Neural cell (in vitro differentiated cells): ENCODE results near the gene SETBP1. TPM values are rescaled to one million over a fixed set of nuclear protein-coding genes. Genes with fewer than 3 reads are reported as not detected.

Experiments used
- H2AFZ ChIP-seq: fragments of 200-600, 300-800 bp; sonication (generic), shearing (Covaris generic); 2 replicates; pipeline ENCODE4 v1.6.0; 2014; ENCODE audit warnings: low read depth, mild to moderate bottlenecking, antibody characterized with exemption, low read length, moderate library complexity
- H3F3A ChIP-seq: fragments of 200-600 bp; shearing (Covaris generic); 2 replicates; pipeline ENCODE4 v1.6.1; 2016; ENCODE audit warnings: mild to moderate bottlenecking, moderate library complexity, mixed read lengths, antibody characterized with exemption, low read length; ENCODE audit not compliant: insufficient read depth, poor library complexity, severe bottlenecking
- H3K27ac ChIP-seq: fragments of 200-600, 300-800 bp; sonication (generic), shearing (Covaris generic); 2 replicates; pipeline ENCODE4 v1.5.1; 2014; ENCODE audit warnings: mild to moderate bottlenecking, low read length, moderate library complexity
- H3K27me3 ChIP-seq: fragments of 300-800, 200-600 bp; sonication (generic), shearing (Covaris generic); 2 replicates; pipeline ENCODE4 v1.6.0; 2014; ENCODE audit warnings: mild to moderate bottlenecking, low read depth, low read length, moderate library complexity; ENCODE audit not compliant: insufficient read depth
- H3K36me3 ChIP-seq: fragments of 300-800, 200-600 bp; sonication (generic), shearing (Covaris generic); 2 replicates; pipeline ENCODE4 v1.5.1; 2014; ENCODE audit warnings: mild to moderate bottlenecking, antibody characterized with exemption, low read length, moderate library complexity; ENCODE audit not compliant: insufficient read depth
- H3K4me2 ChIP-seq: fragments of 300-800, 200-600 bp; sonication (generic), shearing (Covaris generic); 2 replicates; pipeline ENCODE4 v1.6.0; 2014; ENCODE audit warnings: mild to moderate bottlenecking, low read length
- H3K4me3 ChIP-seq: fragments of 300-800, 200-600 bp; sonication (generic), shearing (Covaris generic); 2 replicates; pipeline ENCODE4 v1.5.1; 2014; ENCODE audit warnings: mild to moderate bottlenecking, low read length, moderate library complexity
- H3K79me2 ChIP-seq: fragments of 200-600 bp; shearing (Covaris generic); replicated peaks from 2 replicates; pipeline ENCODE4 v1.6.0; 2014; ENCODE audit warnings: mild to moderate bottlenecking, low read length, moderate library complexity; ENCODE audit not compliant: insufficient read depth
- H3K9ac ChIP-seq: fragments of 300-800, 200-600 bp; sonication (generic), shearing (Covaris generic); 2 replicates; pipeline ENCODE4 v1.6.1; 2016; ENCODE audit warnings: mild to moderate bottlenecking, low read length, mixed read lengths
- H3K9me2 ChIP-seq: fragments of 200-600 bp; shearing (Covaris generic); 2 replicates; pipeline ENCODE4 v1.6.1; 2016; ENCODE audit warnings: mild to moderate bottlenecking, low read length, mixed read lengths; ENCODE audit not compliant: insufficient read depth
- H3K9me3 ChIP-seq: fragments of 200-600, 300-800 bp; sonication (generic), shearing (Covaris generic); 2 replicates; pipeline ENCODE4 v1.6.1; 2016; ENCODE audit warnings: mild to moderate bottlenecking, mixed run types, low read length, moderate library complexity, mixed read lengths
- H4K20me1 ChIP-seq: fragments of 200-600 bp; shearing (Covaris generic); 2 replicates; pipeline ENCODE4 v1.6.1; 2016; ENCODE audit warnings: mild to moderate bottlenecking, mixed run types; ENCODE audit not compliant: insufficient read depth
- EP300 ChIP-seq: fragments of 450-650 bp; conservative IDR thresholded peaks from 2 replicates; pipeline ENCODE4 v1.6.1; 2014; ENCODE audit warnings: antibody characterized with exemption, mild to moderate bottlenecking, moderate library complexity; ENCODE audit not compliant: poor library complexity, severe bottlenecking
- EZH2 ChIP-seq: fragments of 200-600, 300-800 bp; shearing (Covaris generic), sonication (generic); IDR thresholded peaks from 2 replicates; pipeline ENCODE4 v1.6.1; 2014; ENCODE audit warnings: antibody characterized with exemption, low read length, borderline replicate concordance, mild to moderate bottlenecking; ENCODE audit not compliant: insufficient read depth, poor library complexity, severe bottlenecking
- MXI1 ChIP-seq: fragments of 450-650 bp; conservative IDR thresholded peaks from 2 replicates; pipeline ENCODE4 v1.6.1; 2014; ENCODE audit warnings: antibody characterized with exemption, mild to moderate bottlenecking; ENCODE audit not compliant: poor library complexity, severe bottlenecking
- POLR2AphosphoS5 ChIP-seq: IDR thresholded peaks from 2 replicates; pipeline ENCODE4 v1.6.1; 2012
- RAD21 ChIP-seq: fragments of 450-650 bp; conservative IDR thresholded peaks from 2 replicates; pipeline ENCODE4 v1.6.1; 2014; ENCODE audit warnings: antibody characterized with exemption, mild to moderate bottlenecking, moderate library complexity
- SMC3 ChIP-seq: fragments of 450-650 bp; conservative IDR thresholded peaks from 2 replicates; pipeline ENCODE4 v1.6.1; 2014; ENCODE audit warnings: antibody characterized with exemption, mild to moderate bottlenecking, moderate library complexity; ENCODE audit not compliant: poor library complexity
- TAF1 ChIP-seq: IDR thresholded peaks from 2 replicates; pipeline ENCODE4 v1.6.1; 2012; ENCODE audit warnings: low read depth
- polyA plus RNA-seq: library from polyadenylated mRNA; depleted of rRNA; stranded (reverse); fragments of >200 nt; gene quantifications from 2 replicates; pipeline ENCODE4 v1.2.3, GENCODE V29; 2014
- TF ChIP-seq, protein P1 (sequence below): IDR thresholded peaks from 2 replicates; pipeline ENCODE4 v1.6.1; 2012; ENCODE audit warnings: borderline replicate concordance
- TF ChIP-seq, protein P2 (sequence below): fragments of 450-650 bp; IDR thresholded peaks from 2 replicates; pipeline ENCODE4 v1.5.1; 2014; ENCODE audit warnings: antibody characterized with exemption, mild to moderate bottlenecking, moderate library complexity; ENCODE audit not compliant: poor library complexity, severe bottlenecking

Gene SETBP1
- polyA plus RNA-seq, 1 donor from 2014 or later = 13.7 TPM

DNA sequence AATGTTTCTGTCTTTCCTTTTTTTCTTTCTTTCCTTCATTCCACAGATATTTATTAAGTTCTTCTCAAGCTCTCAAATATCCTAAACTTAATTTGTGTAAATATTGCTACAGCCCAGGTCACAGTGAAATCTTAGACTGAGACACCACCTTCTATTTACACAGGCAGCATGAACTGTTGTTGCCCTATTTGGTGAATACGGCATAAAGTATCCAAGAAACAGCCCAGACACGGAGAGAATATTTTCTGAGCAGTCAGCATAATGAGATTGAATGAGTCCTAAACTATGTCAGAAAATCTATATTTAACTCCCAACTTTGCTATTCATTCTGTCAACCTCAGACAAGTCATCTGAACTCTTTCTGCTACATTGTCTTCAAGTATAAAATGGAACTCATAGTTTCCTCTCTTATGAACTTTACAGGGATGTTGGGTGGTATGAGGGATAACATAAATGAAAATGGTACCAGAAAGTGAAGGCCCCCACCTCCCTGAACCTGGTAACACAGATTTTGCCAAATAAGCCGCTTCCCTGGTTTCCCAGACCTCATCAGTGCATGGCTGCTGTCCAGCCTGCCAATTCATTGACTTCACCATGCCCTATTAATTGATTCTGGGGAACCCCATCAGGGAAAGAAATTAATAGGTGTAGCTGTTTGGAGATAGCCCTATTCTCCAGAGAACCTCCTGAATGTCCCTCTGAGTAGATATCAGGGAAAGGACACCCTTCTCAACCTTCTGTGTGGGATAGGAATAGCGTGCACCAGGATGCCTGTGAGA is 235.9 kb downstream of the SETBP1 start:
- Histone ChIP-seq H2AFZ (no peak overlapping the region), H3K4me2 (no peak overlapping the region), H3K79me2 (peaks cover 17% of the 10 kb centered on the region), H3K9me2 (no peaks in the 10 kb centered on the region), H4K20me1 (no peaks in the 10 kb centered on the region), H3K27ac (no peak overlapping the region), H3K36me3 (no peaks in the 10 kb centered on the region), H3K4me3 (no peak overlapping the region), H3F3A (no peaks in the 10 kb centered on the region), H3K9me3 (no peaks in the 10 kb centered on the region), H3K27me3 (no peaks in the 10 kb centered on the region), H3K9ac (no peak overlapping the region)
- TF ChIP-seq EP300 (no peak), EZH2 (no peak), TAF1 (no peak), MXI1 (no peak), SMC3 (no peak), RAD21 (no peak), POLR2AphosphoS5 (no peak)
- TF ChIP-seq, protein P1, sequence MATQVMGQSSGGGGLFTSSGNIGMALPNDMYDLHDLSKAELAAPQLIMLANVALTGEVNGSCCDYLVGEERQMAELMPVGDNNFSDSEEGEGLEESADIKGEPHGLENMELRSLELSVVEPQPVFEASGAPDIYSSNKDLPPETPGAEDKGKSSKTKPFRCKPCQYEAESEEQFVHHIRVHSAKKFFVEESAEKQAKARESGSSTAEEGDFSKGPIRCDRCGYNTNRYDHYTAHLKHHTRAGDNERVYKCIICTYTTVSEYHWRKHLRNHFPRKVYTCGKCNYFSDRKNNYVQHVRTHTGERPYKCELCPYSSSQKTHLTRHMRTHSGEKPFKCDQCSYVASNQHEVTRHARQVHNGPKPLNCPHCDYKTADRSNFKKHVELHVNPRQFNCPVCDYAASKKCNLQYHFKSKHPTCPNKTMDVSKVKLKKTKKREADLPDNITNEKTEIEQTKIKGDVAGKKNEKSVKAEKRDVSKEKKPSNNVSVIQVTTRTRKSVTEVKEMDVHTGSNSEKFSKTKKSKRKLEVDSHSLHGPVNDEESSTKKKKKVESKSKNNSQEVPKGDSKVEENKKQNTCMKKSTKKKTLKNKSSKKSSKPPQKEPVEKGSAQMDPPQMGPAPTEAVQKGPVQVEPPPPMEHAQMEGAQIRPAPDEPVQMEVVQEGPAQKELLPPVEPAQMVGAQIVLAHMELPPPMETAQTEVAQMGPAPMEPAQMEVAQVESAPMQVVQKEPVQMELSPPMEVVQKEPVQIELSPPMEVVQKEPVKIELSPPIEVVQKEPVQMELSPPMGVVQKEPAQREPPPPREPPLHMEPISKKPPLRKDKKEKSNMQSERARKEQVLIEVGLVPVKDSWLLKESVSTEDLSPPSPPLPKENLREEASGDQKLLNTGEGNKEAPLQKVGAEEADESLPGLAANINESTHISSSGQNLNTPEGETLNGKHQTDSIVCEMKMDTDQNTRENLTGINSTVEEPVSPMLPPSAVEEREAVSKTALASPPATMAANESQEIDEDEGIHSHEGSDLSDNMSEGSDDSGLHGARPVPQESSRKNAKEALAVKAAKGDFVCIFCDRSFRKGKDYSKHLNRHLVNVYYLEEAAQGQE = no peak
- TF ChIP-seq, protein P2, sequence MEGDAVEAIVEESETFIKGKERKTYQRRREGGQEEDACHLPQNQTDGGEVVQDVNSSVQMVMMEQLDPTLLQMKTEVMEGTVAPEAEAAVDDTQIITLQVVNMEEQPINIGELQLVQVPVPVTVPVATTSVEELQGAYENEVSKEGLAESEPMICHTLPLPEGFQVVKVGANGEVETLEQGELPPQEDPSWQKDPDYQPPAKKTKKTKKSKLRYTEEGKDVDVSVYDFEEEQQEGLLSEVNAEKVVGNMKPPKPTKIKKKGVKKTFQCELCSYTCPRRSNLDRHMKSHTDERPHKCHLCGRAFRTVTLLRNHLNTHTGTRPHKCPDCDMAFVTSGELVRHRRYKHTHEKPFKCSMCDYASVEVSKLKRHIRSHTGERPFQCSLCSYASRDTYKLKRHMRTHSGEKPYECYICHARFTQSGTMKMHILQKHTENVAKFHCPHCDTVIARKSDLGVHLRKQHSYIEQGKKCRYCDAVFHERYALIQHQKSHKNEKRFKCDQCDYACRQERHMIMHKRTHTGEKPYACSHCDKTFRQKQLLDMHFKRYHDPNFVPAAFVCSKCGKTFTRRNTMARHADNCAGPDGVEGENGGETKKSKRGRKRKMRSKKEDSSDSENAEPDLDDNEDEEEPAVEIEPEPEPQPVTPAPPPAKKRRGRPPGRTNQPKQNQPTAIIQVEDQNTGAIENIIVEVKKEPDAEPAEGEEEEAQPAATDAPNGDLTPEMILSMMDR = no peak

DNA sequence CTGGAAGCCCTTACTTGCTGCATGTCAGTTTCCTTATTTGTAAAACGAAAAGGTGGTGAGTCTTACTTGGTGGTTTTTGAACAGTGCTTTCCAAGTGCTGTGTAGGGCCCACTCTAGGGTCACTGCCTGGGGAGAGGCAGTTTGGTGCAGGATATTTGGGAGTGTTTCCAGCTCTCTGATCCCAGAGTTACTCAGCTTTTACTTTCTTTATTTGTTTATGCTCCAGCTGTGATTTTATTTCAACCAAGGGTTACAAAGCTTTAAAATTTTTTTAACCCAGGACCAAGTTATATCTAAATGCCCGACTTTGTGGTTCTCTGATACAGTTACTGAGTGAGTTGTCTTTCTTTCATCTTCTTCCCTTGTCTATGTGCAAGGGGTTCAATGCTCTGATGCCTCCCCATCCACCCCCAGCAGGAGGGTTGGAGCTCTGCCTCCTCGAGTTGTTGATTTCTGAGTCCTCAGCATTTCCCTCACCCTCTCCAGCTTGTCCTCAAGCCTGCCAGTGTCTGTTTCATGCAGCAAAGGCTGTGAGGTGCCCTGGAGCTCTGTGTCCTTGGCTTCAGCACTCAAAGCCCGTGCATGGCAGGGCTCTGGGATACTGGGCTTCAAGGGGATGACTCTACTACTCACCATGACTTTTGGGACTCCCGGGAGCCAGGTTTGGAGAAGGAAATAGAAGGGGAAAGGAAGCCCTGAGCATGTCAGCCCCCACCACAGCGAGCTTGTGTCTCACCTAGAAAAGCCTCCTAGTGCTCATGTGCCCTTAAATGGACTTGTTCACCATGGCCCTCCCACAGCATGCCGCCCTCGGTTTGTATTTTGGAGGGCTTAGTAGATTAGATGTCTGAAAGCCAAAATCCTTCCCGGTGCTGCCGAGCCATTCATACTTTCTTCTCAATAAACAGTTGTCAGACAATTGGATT is 236.8 kb downstream of the SETBP1 start:
- no peak overlapping the region for H3K4me2 ChIP-seq
- H4K20me1 ChIP-seq = no peaks in the 10 kb centered on the region
- no peak overlapping the region for H3K27ac ChIP-seq

More for the DNA sequence above, 236.8 kb downstream of the SETBP1 start:
- peaks cover 24% of the 10 kb centered on the region for H3K79me2 ChIP-seq
- no peaks in the 10 kb centered on the region for H3K9me2 ChIP-seq
- H3K9me3 ChIP-seq = no peaks in the 10 kb centered on the region
- H3K9ac ChIP-seq = no peak overlapping the region
- H3K4me3 ChIP-seq = no peak overlapping the region
- no peak overlapping the region for H2AFZ ChIP-seq
- TF ChIP-seq TAF1 (no peak), MXI1 (no peak), EZH2 (no peak), EP300 (no peak), SMC3 (no peak), RAD21 (no peak), POLR2AphosphoS5 (no peak)
- TF ChIP-seq, protein P2 = no peak
- TF ChIP-seq, protein P1 = no peak
- no peaks in the 10 kb centered on the region for H3K27me3 ChIP-seq
- H3F3A ChIP-seq = no peaks in the 10 kb centered on the region
- no peaks in the 10 kb centered on the region for H3K36me3 ChIP-seq
